ENCODE measurements around the gene RIMKLA. TPM values are rescaled to one million over a fixed set of nuclear protein-coding genes. Genes with fewer than 3 reads are reported as not detected.

Gene RIMKLA
- total RNA-seq, 1 experiment from 2014 or later = 8.3 TPM

GRCh38 chr1:42454403-42454802 is 73.8 kb downstream of the RIMKLA start:
- Mint-ChIP-seq H3K4me1 (peaks cover 17% of the 10 kb centered on the region), H3K36me3 (peaks cover 15% of the 10 kb centered on the region), H3K27me3 (ENCODE audit: low read depth) (peaks cover 6% of the 10 kb centered on the region; the same call in 1 of the 2 replicates), H3K27ac (no peak overlapping the region), H3K4me3 (no peak overlapping the region), H3K9me3 (no peaks in the 10 kb centered on the region)
- CTCF ChIA-PET = no interaction called here
- no peak for TF ChIP-seq IRF1 (CRISPR knock-in tag; IDR thresholded peaks at IDR 0.05)
- no peak for TF ChIP-seq MLX (CRISPR knock-in tag; IDR thresholded peaks at IDR 0.05)
- TF ChIP-seq USF2 (CRISPR knock-in tag; IDR thresholded peaks at IDR 0.05) = no peak
- no peak for TF ChIP-seq ZSCAN18 (CRISPR knock-in tag; IDR thresholded peaks at IDR 0.05)
- TF ChIP-seq NFATC4 (CRISPR knock-in tag; IDR thresholded peaks at IDR 0.05) = no peak
- TF ChIP-seq ZNF281 (CRISPR knock-in tag; IDR thresholded peaks at IDR 0.05) = no peak
- no peak for ATAC-seq
- POLR2A ChIA-PET = no interaction called here
- no peak for DNase-seq (ENCODE audit: low spot score)

GRCh38 chr1:42456010-42456753 is 75.6 kb downstream of the RIMKLA start, which contains the start of the genes PPCS and ZMYND12:
Gene PPCS, plus strand, starts transcription at chr1:42456543. Its CDS starts 23 bp downstream, at chr1:42456566.
Gene ZMYND12, minus strand, starts transcription at chr1:42456022. Its CDS starts 25 bp downstream, at chr1:42455997.
- peak within 1 kb of the TSS; percentile 95 for H3K4me3 Mint-ChIP-seq
- ChIA-PET POLR2A (no interaction called here), CTCF (interaction anchor here (0.9 to 1.2 kb wide), 4 partner anchors 18 to 301 kb away, joined by 3 to 6 read pairs (median 3); partner anchors contain the start of gene PPIH)
- peak within 1 kb of the TSS; percentile 99 for H3K27ac Mint-ChIP-seq
- peak; percentile 79 for ATAC-seq
- peaks cover 29% of the 10 kb centered on the region for H3K36me3 Mint-ChIP-seq
- H3K27me3 Mint-ChIP-seq (ENCODE audit: low read depth) = peaks cover 6% of the 10 kb centered on the region; the same call in 1 of the 2 replicates
- H3K4me1 Mint-ChIP-seq = peaks cover 17% of the 10 kb centered on the region
- no peaks in the 10 kb centered on the region for H3K9me3 Mint-ChIP-seq
- DNase-seq (ENCODE audit: low spot score) = peak; percentile 73
- TF ChIP-seq HMGXB4 (CRISPR knock-in tag; IDR thresholded peaks at IDR 0.05) = peak; percentile 74; the same call in 1 of the 2 replicates
- TF ChIP-seq EMX1 (CRISPR knock-in tag; IDR thresholded peaks at IDR 0.05) = no peak
- TF ChIP-seq ZNF138 (CRISPR knock-in tag; conservative IDR thresholded peaks at IDR 0.05) = no peak; the same call in 1 of the 2 replicates
- 0 out of 2 replicates have a peak, but pooled peaks have one; percentile 24 for TF ChIP-seq ZNF416 (CRISPR knock-in tag; IDR thresholded peaks at IDR 0.05)
- TF ChIP-seq ZSCAN18 (CRISPR knock-in tag; IDR thresholded peaks at IDR 0.05) = no peak
- TF ChIP-seq USF1 (CRISPR knock-in tag; IDR thresholded peaks at IDR 0.05) = peak; percentile 97
- peak; percentile 74; the same call in 1 of the 2 replicates for TF ChIP-seq ARID4B (CRISPR knock-in tag; IDR thresholded peaks at IDR 0.05; ENCODE audit: borderline replicate concordance)
- TF ChIP-seq ZNF232 (CRISPR knock-in tag; IDR thresholded peaks at IDR 0.05) = peak; percentile 86; the same call in 1 of the 2 replicates
- no peak for TF ChIP-seq TEAD4 (CRISPR knock-in tag; IDR thresholded peaks at IDR 0.05)
- no peak for TF ChIP-seq ZNF263 (CRISPR knock-in tag; IDR thresholded peaks at IDR 0.05; ENCODE audit: low read depth)
- peak; percentile 35; the same call in 1 of the 2 replicates for TF ChIP-seq GABPB1 (CRISPR knock-in tag; IDR thresholded peaks at IDR 0.05)
- TF ChIP-seq SMAD3 (CRISPR knock-in tag; IDR thresholded peaks at IDR 0.05; ENCODE audit: borderline replicate concordance) = peak; percentile 83

Measured in WTC11 (cell line).